Measurements from ENCODE around the gene HSPA5.

Gene HSPA5

GRCh38 chr9:125190361-125190801 is 50.8 kb downstream of the HSPA5 start:
- peak overlapping the region; percentile 98 for H3K9ac ChIP-seq (ENCODE audit: low read length)
- no peaks in the 10 kb centered on the region for H3F3A ChIP-seq (ENCODE audit: insufficient read depth, low read length)
- TF ChIP-seq EZH2phosphoT487 (IDR thresholded peaks at IDR 0.05; ENCODE audit: low read length) = no peak
- TF ChIP-seq EZH2 (optimal IDR thresholded peaks at IDR 0.05; ENCODE audit: low read depth, low read length) = no peak
- TF ChIP-seq CTCF (IDR thresholded peaks at IDR 0.05; ENCODE audit: low read length) = no peak
- H4K20me1 ChIP-seq (ENCODE audit: insufficient read depth, low read length) = no peaks in the 10 kb centered on the region
- peak overlapping the region; percentile 98 for H2AFZ ChIP-seq (ENCODE audit: low read length)
- peak overlapping the region; percentile 98 for H3K4me3 ChIP-seq (ENCODE audit: low read length)
- H3K79me2 ChIP-seq (ENCODE audit: low read length) = peaks cover 45% of the 10 kb centered on the region
- peaks cover 13% of the 10 kb centered on the region; the same call in 1 of the 2 replicates for H3K4me1 ChIP-seq (ENCODE audit: low read length)
- peak overlapping the region; percentile 90 for H3K4me2 ChIP-seq (ENCODE audit: low read depth, low read length)
- peak overlapping the region; percentile 21; the same call in 1 of the 2 replicates for H3K27ac ChIP-seq (ENCODE audit: low read length)
- no peaks in the 10 kb centered on the region for H3K36me3 ChIP-seq (replicated peaks; ENCODE audit: insufficient read depth, low read length)
- H3K9me3 ChIP-seq (replicated peaks; ENCODE audit: insufficient read depth, low read length) = no peaks in the 10 kb centered on the region
- no peaks in the 10 kb centered on the region for H3K27me3 ChIP-seq (replicated peaks; ENCODE audit: insufficient read depth, low read length)
- no peak for DNase-seq
- no peaks in the 10 kb centered on the region for H3K9me2 ChIP-seq (replicated peaks; ENCODE audit: insufficient read depth, low read length)

- Histone ChIP-seq H3K36me3 (replicated peaks; ENCODE audit: insufficient read depth, low read length) (no peaks in the 10 kb centered on the region), H3K27me3 (replicated peaks; ENCODE audit: insufficient read depth, low read length) (no peaks in the 10 kb centered on the region), H3K9me2 (replicated peaks; ENCODE audit: insufficient read depth, low read length) (no peaks in the 10 kb centered on the region), H3K9ac (ENCODE audit: low read length) (peak within 1 kb of the TSS; percentile 98), H3K4me3 (ENCODE audit: low read length) (peak within 1 kb of the TSS; percentile 98), H3K4me1 (ENCODE audit: low read length) (peaks cover 9% of the 10 kb centered on the region; the same call in 1 of the 2 replicates), H4K20me1 (ENCODE audit: insufficient read depth, low read length) (no peaks in the 10 kb centered on the region), H3K9me3 (replicated peaks; ENCODE audit: insufficient read depth, low read length) (no peaks in the 10 kb centered on the region), H3F3A (ENCODE audit: insufficient read depth, low read length) (no peaks in the 10 kb centered on the region), H3K4me2 (ENCODE audit: low read depth, low read length) (peak within 1 kb of the TSS; percentile 95), H3K79me2 (ENCODE audit: low read length) (peaks cover 52% of the 10 kb centered on the region), H2AFZ (ENCODE audit: low read length) (peak within 1 kb of the TSS; percentile 98), H3K27ac (ENCODE audit: low read length) (peak within 1 kb of the TSS; percentile 69; the same call in 1 of the 2 replicates)
- peak; percentile 98 for DNase-seq
- TF ChIP-seq EZH2 (optimal IDR thresholded peaks at IDR 0.05; ENCODE audit: low read depth, low read length) = no peak
- TF ChIP-seq CTCF (IDR thresholded peaks at IDR 0.05; ENCODE audit: low read length) = peak; percentile 68
These were observed 51.5 kb downstream of the HSPA5 start, which contains the start of gene PPP6C for GRCh38 chr9:125189361-125190289. Gene PPP6C (minus strand): TSS chr9:125189803. CDS start chr9:125189718, 85 bp downstream.

- no peaks in the 10 kb centered on the region for H3K9me3 ChIP-seq (replicated peaks; ENCODE audit: insufficient read depth, low read length)
- H3F3A ChIP-seq (ENCODE audit: insufficient read depth, low read length) = no peaks in the 10 kb centered on the region
- peak overlapping the region; percentile 98 for H3K9ac ChIP-seq (ENCODE audit: low read length)
- peaks cover 7% of the 10 kb centered on the region; the same call in 1 of the 2 replicates for H3K4me1 ChIP-seq (ENCODE audit: low read length)
- peak overlapping the region; percentile 96 for H2AFZ ChIP-seq (ENCODE audit: low read length)
- H3K27ac ChIP-seq (ENCODE audit: low read length) = peak overlapping the region; percentile 69; the same call in 1 of the 2 replicates
- H3K79me2 ChIP-seq (ENCODE audit: low read length) = peaks cover 59% of the 10 kb centered on the region
- no peaks in the 10 kb centered on the region for H3K36me3 ChIP-seq (replicated peaks; ENCODE audit: insufficient read depth, low read length)
- H3K4me3 ChIP-seq (ENCODE audit: low read length) = peak overlapping the region; percentile 98
- H3K4me2 ChIP-seq (ENCODE audit: low read depth, low read length) = peak overlapping the region; percentile 95
- no peaks in the 10 kb centered on the region for H3K27me3 ChIP-seq (replicated peaks; ENCODE audit: insufficient read depth, low read length)
- no peaks in the 10 kb centered on the region for H4K20me1 ChIP-seq (ENCODE audit: insufficient read depth, low read length)
- TF ChIP-seq EZH2phosphoT487 (IDR thresholded peaks at IDR 0.05; ENCODE audit: low read length) = no peak
- TF ChIP-seq EZH2 (optimal IDR thresholded peaks at IDR 0.05; ENCODE audit: low read depth, low read length) = no peak
- H3K9me2 ChIP-seq (replicated peaks; ENCODE audit: insufficient read depth, low read length) = no peaks in the 10 kb centered on the region
- DNase-seq = peak; percentile 23
These were observed 52.2 kb downstream of the HSPA5 start for GRCh38 chr9:125189011-125189360.
